Endothelial cell (in vitro differentiated cells): ENCODE results near the gene CTBP2. TPM values are rescaled to one million over a fixed set of nuclear protein-coding genes. Genes with fewer than 3 reads are reported as not detected.

Experiments used
- DNase-seq: peaks from one replicate; pipeline ENCODE4 v3.0.0; 2021; ENCODE audit warnings: low spot score
- H3K27ac Mint-ChIP-seq: one replicate; pipeline ENCODE4 v1.8.0; 2021; ENCODE audit warnings: mixed read lengths, inconsistent platforms; ENCODE audit not compliant: unreplicated experiment
- H3K27me3 Mint-ChIP-seq: one replicate; pipeline ENCODE4 v1.8.0; 2021; ENCODE audit warnings: mild to moderate bottlenecking, moderate library complexity, mixed read lengths, inconsistent platforms; ENCODE audit not compliant: unreplicated experiment
- H3K36me3 Mint-ChIP-seq: one replicate; pipeline ENCODE4 v1.8.0; 2021; ENCODE audit warnings: mild to moderate bottlenecking, low read depth, mixed read lengths, inconsistent platforms; ENCODE audit not compliant: unreplicated experiment
- H3K4me1 Mint-ChIP-seq: one replicate; pipeline ENCODE4 v1.8.0; 2021; ENCODE audit warnings: mild to moderate bottlenecking, mixed read lengths, inconsistent platforms; ENCODE audit not compliant: unreplicated experiment
- H3K4me3 Mint-ChIP-seq: one replicate; pipeline ENCODE4 v1.8.0; 2021; ENCODE audit warnings: mild to moderate bottlenecking, mixed read lengths, inconsistent platforms; ENCODE audit not compliant: unreplicated experiment
- H3K9me3 Mint-ChIP-seq: one replicate; pipeline ENCODE4 v1.8.0; 2021; ENCODE audit warnings: mixed read lengths, inconsistent platforms; ENCODE audit not compliant: unreplicated experiment
- total RNA-seq: library from RNA; stranded (reverse); fragmentation: NEBNext Ultra II Directional; extraction: Animal tissue kit (Norgen Biotek cat#: 25700); gene quantifications from one replicate; pipeline ENCODE4 v1.2.1, GENCODE V29; 2021; ENCODE audit not compliant: unreplicated experiment
- TF ChIP-seq, protein P1 (sequence below): fragments of 200-600 bp; sonication (generic); IDR thresholded peaks from one replicate; pipeline ENCODE4 v1.5.0; 2021; ENCODE audit warnings: antibody characterized with exemption; ENCODE audit not compliant: unreplicated experiment

CTBP2 gene
- total RNA-seq, 1 donor from 2014 or later = 145 TPM

GRCh38 chr10:125147971-125148439, 12.4 kb downstream of the CTBP2 start:
- Mint-ChIP-seq H3K36me3 (peaks cover 40% of the 10 kb centered on the region), H3K27ac (peak overlapping the region; percentile 43), H3K4me3 (no peak overlapping the region), H3K9me3 (no peaks in the 10 kb centered on the region), H3K4me1 (peaks cover 48% of the 10 kb centered on the region), H3K27me3 (peaks cover 8% of the 10 kb centered on the region)
- TF ChIP-seq, protein P1, sequence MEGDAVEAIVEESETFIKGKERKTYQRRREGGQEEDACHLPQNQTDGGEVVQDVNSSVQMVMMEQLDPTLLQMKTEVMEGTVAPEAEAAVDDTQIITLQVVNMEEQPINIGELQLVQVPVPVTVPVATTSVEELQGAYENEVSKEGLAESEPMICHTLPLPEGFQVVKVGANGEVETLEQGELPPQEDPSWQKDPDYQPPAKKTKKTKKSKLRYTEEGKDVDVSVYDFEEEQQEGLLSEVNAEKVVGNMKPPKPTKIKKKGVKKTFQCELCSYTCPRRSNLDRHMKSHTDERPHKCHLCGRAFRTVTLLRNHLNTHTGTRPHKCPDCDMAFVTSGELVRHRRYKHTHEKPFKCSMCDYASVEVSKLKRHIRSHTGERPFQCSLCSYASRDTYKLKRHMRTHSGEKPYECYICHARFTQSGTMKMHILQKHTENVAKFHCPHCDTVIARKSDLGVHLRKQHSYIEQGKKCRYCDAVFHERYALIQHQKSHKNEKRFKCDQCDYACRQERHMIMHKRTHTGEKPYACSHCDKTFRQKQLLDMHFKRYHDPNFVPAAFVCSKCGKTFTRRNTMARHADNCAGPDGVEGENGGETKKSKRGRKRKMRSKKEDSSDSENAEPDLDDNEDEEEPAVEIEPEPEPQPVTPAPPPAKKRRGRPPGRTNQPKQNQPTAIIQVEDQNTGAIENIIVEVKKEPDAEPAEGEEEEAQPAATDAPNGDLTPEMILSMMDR = no peak
- DNase-seq = no peak

- Mint-ChIP-seq H3K4me1 (peaks cover 41% of the 10 kb centered on the region), H3K27ac (peak overlapping the region; percentile 78), H3K27me3 (peaks cover 8% of the 10 kb centered on the region), H3K36me3 (peaks cover 35% of the 10 kb centered on the region), H3K4me3 (no peak overlapping the region), H3K9me3 (no peaks in the 10 kb centered on the region)
- TF ChIP-seq, protein P1 = no peak
- DNase-seq = no peak
Observed at GRCh38 chr10:125146791-125147579, 13.4 kb downstream of the CTBP2 start.

- H3K4me3 Mint-ChIP-seq = no peak overlapping the region
- H3K4me1 Mint-ChIP-seq = peaks cover 41% of the 10 kb centered on the region
- no peaks in the 10 kb centered on the region for H3K9me3 Mint-ChIP-seq
- no peak overlapping the region for H3K27ac Mint-ChIP-seq
- DNase-seq = no peak
- peaks cover 8% of the 10 kb centered on the region for H3K27me3 Mint-ChIP-seq
- peaks cover 33% of the 10 kb centered on the region for H3K36me3 Mint-ChIP-seq
- TF ChIP-seq, protein P1 = no peak
Observed at GRCh38 chr10:125145636-125146035, 14.7 kb downstream of the CTBP2 start.

GRCh38 chr10:125144693-125145623, 15.4 kb downstream of the CTBP2 start:
- H3K9me3 Mint-ChIP-seq = no peaks in the 10 kb centered on the region
- peak; percentile 53 for DNase-seq
- H3K4me1 Mint-ChIP-seq = peaks cover 36% of the 10 kb centered on the region
- H3K4me3 Mint-ChIP-seq = no peak overlapping the region
- no peak overlapping the region for H3K27ac Mint-ChIP-seq
- peaks cover 29% of the 10 kb centered on the region for H3K36me3 Mint-ChIP-seq
- TF ChIP-seq, protein P1 = no peak
- peaks cover 5% of the 10 kb centered on the region for H3K27me3 Mint-ChIP-seq
